Lung (tissue), 16 donors: ENCODE data around the gene ZNF654. TPM values are rescaled to one million over a fixed set of nuclear protein-coding genes. Genes with fewer than 3 reads are reported as not detected.
"Not testable (repeated sequence)": the region's sequence is repeated elsewhere in the genome, so short reads cannot be mapped to it uniquely, and the experiment has no call there.

ENCODE experiments used
- ATAC-seq: fragments of 200-7000 bp; cut with Tn5 transposase; one replicate; pipeline ENCODE4 v1.9.1; 2020; ENCODE audit warnings: moderate number of reproducible peaks; ENCODE audit not compliant: insufficient read depth, low FRiP score
- DNase-seq, 3 donors: peaks; one replicate each; pipeline ENCODE4 v3.0.0-alpha.2; 2013 to 2017
- H3K27ac ChIP-seq, 2 donors: one replicate each; pipeline ENCODE4 v1.5.1; 2013; ENCODE audit warnings: mild to moderate bottlenecking in 2 of 2, moderate library complexity in 2 of 2, control low read depth in 1 of 2, inconsistent platforms in 1 of 2, low read depth in 1 of 2, low read length in 1 of 2
- H3K27me3 ChIP-seq, 3 donors: one replicate each; pipeline ENCODE4 v1.5.1; 2013; ENCODE audit warnings: low read length in 2 of 3; ENCODE audit not compliant: control insufficient read depth in 3 of 3, insufficient read depth in 3 of 3
- H3K36me3 ChIP-seq, 4 donors: one replicate each; pipeline ENCODE4 v1.5.1; 2013; ENCODE audit warnings: low read length in 4 of 4, mild to moderate bottlenecking in 1 of 4, moderate library complexity in 1 of 4; ENCODE audit not compliant: control insufficient read depth in 4 of 4, insufficient read depth in 4 of 4
- H3K4me1 ChIP-seq, 5 donors: one replicate each; pipeline ENCODE4 v1.5.1; 2013; ENCODE audit warnings: low read length in 5 of 5, mild to moderate bottlenecking in 2 of 5, moderate library complexity in 1 of 5; ENCODE audit not compliant: control insufficient read depth in 5 of 5, insufficient read depth in 5 of 5
- H3K4me3 ChIP-seq: one replicate; pipeline ENCODE4 v1.5.1; 2013; ENCODE audit warnings: mild to moderate bottlenecking, control low read depth, moderate library complexity
- H3K9ac ChIP-seq, 2 donors: one replicate each; pipeline ENCODE4 v1.5.1; 2013; ENCODE audit warnings: low read length in 2 of 2, control low read depth in 1 of 2; ENCODE audit not compliant: insufficient read depth in 1 of 2
- H3K9me3 ChIP-seq, 4 donors: one replicate each; pipeline ENCODE4 v1.5.1; 2013; ENCODE audit warnings: low read length in 3 of 4, mild to moderate bottlenecking in 1 of 4, moderate library complexity in 1 of 4; ENCODE audit not compliant: control insufficient read depth in 4 of 4, insufficient read depth in 3 of 4
- CTCF ChIP-seq: IDR thresholded peaks from 2 replicates; pipeline ENCODE4 v1.5.1; 2012; ENCODE audit warnings: mild to moderate bottlenecking; ENCODE audit errors: control extremely low read depth, extremely low read depth
- WGBS, 2 donors: extraction: QIAGEN DNeasy Blood & Tissue Kit; methylation state at CpG; one replicate each; pipeline ENCODE4 v1.1.7; 2013; 5-methylcytosine and 5-hydroxymethylcytosine counted together
- long read RNA-seq, 5 donors: transcript quantifications; one replicate each; lab custom pipeline, GENCODE V29; 2026
- polyA plus RNA-seq, 2 donors: library from polyadenylated mRNA; stranded (reverse); fragments of 200-250 nt; gene quantifications; one replicate each; pipeline ENCODE4 v1.2.1, GENCODE V29; 2013
- total RNA-seq, 2 donors: library from RNA; depleted of rRNA in 1 of 2; stranded (reverse); fragments of >200 nt in 1 of 2; gene quantifications; one replicate each; pipeline ENCODE4 v1.2.1, GENCODE V29; 2014 to 2021
- donor health status: control.
- donor health status: control.
- donor health status: Bipolar disorder and iron deficiency.
- donor health status: healthy.
- donor health status: DM: yes; HTN: yes; CAD: no.

The ZNF654 gene
- total RNA-seq = 10 to 100 TPM; 10.5 to 35.4 TPM
- 1 to 10 TPM; 3.1 to 4.3 TPM for polyA plus RNA-seq
- long read RNA-seq, donor 1, full-length matches to known transcripts = 3 of 3 reads
- long read RNA-seq, donor 1, partial matches to known transcripts = 0 of 3 reads
- long read RNA-seq, donor 1, other reads (novel, unspliced or antisense) = 0 of 3 reads
- long read RNA-seq, donor 2 = 0 reads
- long read RNA-seq, donor 3, full-length matches to known transcripts = 4 of 4 reads
- long read RNA-seq, donor 3, partial matches to known transcripts = 0 of 4 reads
- long read RNA-seq, donor 3, other reads (novel, unspliced or antisense) = 0 of 4 reads
- long read RNA-seq, donor 4 = 0 reads
- long read RNA-seq, donor 5, full-length matches to known transcripts = 5 of 10 reads
- long read RNA-seq, donor 5, partial matches to known transcripts = 5 of 10 reads
- long read RNA-seq, donor 5, other reads (novel, unspliced or antisense) = 0 of 10 reads

- 0% methylated on average over 59 to 76 of the region's 76 CpGs for WGBS, 2 donors
- peak within 1 kb of the TSS; percentile 100 for H3K27ac ChIP-seq
Observed at GRCh38 chr3:88058581-88059379, at the start of gene ZNF654, which contains the start of gene CGGBP1. TSS of gene ZNF654 (plus strand) at chr3:88059255. CDS start at chr3:88059320, 65 bp downstream. TSS of gene CGGBP1 (minus strand) at chr3:88059005. CDS start at chr3:88055976, 3,029 bp downstream.

GRCh38 chr3:88010810-88011209 is 48.2 kb upstream of the ZNF654 start:
- Histone ChIP-seq H3K9me3 (no peaks in the 10 kb centered on the region), H3K4me3 (no peak overlapping the region), H3K27me3 (no peaks in the 10 kb centered on the region), H3K36me3 (no peaks in the 10 kb centered on the region), H3K27ac (no peak overlapping the region), H3K9ac (no peak overlapping the region), H3K4me1 (no peaks in the 10 kb centered on the region)
- no peak for TF ChIP-seq CTCF
- ATAC-seq (no peak), DNase-seq (no peak)
- WGBS, 2 donors = 82 to 84% methylated on average over 5 of the region's 5 CpGs

More at GRCh38 chr3:88058581-88059379, at the start of gene ZNF654, which contains the start of gene CGGBP1:
- peak; percentile 99 for DNase-seq
- Histone ChIP-seq H3K4me1 (peaks cover 0 to 26% (median 8%) of the 10 kb centered on the region in 5 donors), H3K27me3 (no peaks in the 10 kb centered on the region), H3K36me3 (peaks cover 5 to 24% (median 9%) of the 10 kb centered on the region in 4 donors), H3K4me3 (peak within 1 kb of the TSS; percentile 92), H3K9me3 (no peaks in the 10 kb centered on the region), H3K9ac (peak within 1 kb of the TSS; percentile 86 to 89)
- TF ChIP-seq CTCF = no peak
- peak; percentile 97 for ATAC-seq

GRCh38 chr3:88013592-88013991 is 45.5 kb upstream of the ZNF654 start:
- 53 to 65% methylated on average over 2 of the region's 2 CpGs for WGBS, 2 donors
- Histone ChIP-seq H3K4me3 (no peak overlapping the region), H3K27me3 (no peaks in the 10 kb centered on the region), H3K27ac (no peak overlapping the region), H3K36me3 (no peaks in the 10 kb centered on the region), H3K9me3 (no peaks in the 10 kb centered on the region), H3K9ac (no peak overlapping the region), H3K4me1 (no peaks in the 10 kb centered on the region)
- ATAC-seq (no peak), DNase-seq (no peak)
- no peak for TF ChIP-seq CTCF

- H3K27ac ChIP-seq, H3K4me1 ChIP-seq, H3K36me3 ChIP-seq, H3K9ac ChIP-seq, DNase-seq, H3K27me3 ChIP-seq, H3K9me3 ChIP-seq, H3K4me3 ChIP-seq, ATAC-seq: not testable (repeated sequence)
- 96 to 98% methylated on average over 30 to 35 of the region's 35 CpGs for WGBS, 2 donors
Observed at GRCh38 chr3:88015656-88016055, 43.4 kb upstream of the ZNF654 start.
